ENCODE measurements around the gene SEH1L.
"Not testable (repeated sequence)": the region's sequence is repeated elsewhere in the genome, so short reads cannot be mapped to it uniquely, and the experiment has no call there.

The SEH1L gene

GRCh38 chr18:12947285-12948049, at the start of gene SEH1L:
Gene SEH1L (plus strand): TSS chr18:12948011. CDS start chr18:12948122, 111 bp downstream.
- Histone ChIP-seq H3K36me3 (ENCODE audit: control insufficient read depth, insufficient read depth, low read length) (no peaks in the 10 kb centered on the region), H3K4me3 (ENCODE audit: low read length) (peak within 1 kb of the TSS; percentile 85), H3K9ac (ENCODE audit: low read length) (peak within 1 kb of the TSS; percentile 82), H3K4me1 (ENCODE audit: control insufficient read depth, insufficient read depth, low read length) (peaks cover 6% of the 10 kb centered on the region), H3K27me3 (ENCODE audit: control insufficient read depth, insufficient read depth, low read length) (no peaks in the 10 kb centered on the region), H3K27ac (ENCODE audit: low read depth, low read length) (peak within 1 kb of the TSS; percentile 98)

DNA sequence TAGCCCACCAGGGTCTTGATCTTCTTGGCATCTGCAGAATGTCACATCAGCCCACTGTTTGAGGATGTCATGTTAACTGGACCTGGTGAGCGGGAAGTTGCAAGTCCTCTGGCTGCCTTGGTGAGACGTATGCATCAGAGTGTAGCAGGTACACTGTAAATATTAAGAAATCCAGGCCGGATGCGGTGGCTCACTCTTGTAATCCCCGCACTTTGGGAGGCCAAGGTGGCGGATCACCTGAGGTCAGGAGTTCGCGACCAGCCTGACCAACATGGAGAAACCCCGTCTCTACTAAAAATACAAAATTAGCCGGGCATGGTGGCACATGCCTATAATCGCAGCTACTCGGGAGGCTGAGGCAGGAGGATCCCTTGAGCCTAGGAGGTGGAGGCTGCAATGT, 46.6 kb upstream of the SEH1L start:
- H3K4me3 ChIP-seq (ENCODE audit: low read length); H3K27me3 ChIP-seq (ENCODE audit: control insufficient read depth, insufficient read depth, low read length); H3K4me1 ChIP-seq (ENCODE audit: control insufficient read depth, insufficient read depth, low read length); H3K36me3 ChIP-seq (ENCODE audit: control insufficient read depth, insufficient read depth, low read length); H3K9ac ChIP-seq (ENCODE audit: low read length); H3K27ac ChIP-seq (ENCODE audit: low read depth, low read length): not testable (repeated sequence)

DNA sequence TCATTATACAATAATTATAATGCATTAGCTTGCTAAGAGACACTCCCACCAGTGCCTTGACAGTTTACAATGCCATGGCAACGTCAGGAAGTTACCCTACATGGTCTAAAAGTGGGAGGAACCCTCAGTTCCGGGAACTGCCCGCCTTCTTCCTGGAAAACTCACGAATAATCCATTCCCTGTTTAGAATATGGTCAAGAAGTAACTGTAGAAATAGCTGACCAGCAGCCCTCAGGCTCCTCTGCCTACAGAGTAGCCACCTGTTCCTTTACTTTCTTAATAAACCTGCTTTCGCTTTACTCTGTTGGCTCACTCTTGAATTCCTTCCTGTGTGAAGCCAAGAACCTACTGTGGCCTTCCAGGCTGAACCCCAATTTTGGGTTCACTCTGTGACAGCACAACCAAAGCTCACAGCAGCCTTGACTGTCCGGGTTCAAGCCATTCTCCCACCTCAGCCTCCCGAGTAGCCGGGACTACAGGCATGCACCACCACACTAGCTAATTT, 43.7 kb upstream of the SEH1L start:
- no peaks in the 10 kb centered on the region for H3K27me3 ChIP-seq (ENCODE audit: control insufficient read depth, insufficient read depth, low read length)
- no peak overlapping the region for H3K27ac ChIP-seq (ENCODE audit: low read depth, low read length)
- H3K36me3 ChIP-seq (ENCODE audit: control insufficient read depth, insufficient read depth, low read length) = no peaks in the 10 kb centered on the region
- no peak overlapping the region for H3K4me3 ChIP-seq (ENCODE audit: low read length)
- H3K4me1 ChIP-seq (ENCODE audit: control insufficient read depth, insufficient read depth, low read length) = no peaks in the 10 kb centered on the region
- no peak overlapping the region for H3K9ac ChIP-seq (ENCODE audit: low read length)

GRCh38 chr18:12906119-12906518, 41.7 kb upstream of the SEH1L start:
- H3K9ac ChIP-seq (ENCODE audit: low read length) = no peak overlapping the region
- no peaks in the 10 kb centered on the region for H3K36me3 ChIP-seq (ENCODE audit: control insufficient read depth, insufficient read depth, low read length)
- no peak overlapping the region for H3K27ac ChIP-seq (ENCODE audit: low read depth, low read length)
- H3K27me3 ChIP-seq (ENCODE audit: control insufficient read depth, insufficient read depth, low read length) = no peaks in the 10 kb centered on the region
- no peaks in the 10 kb centered on the region for H3K4me1 ChIP-seq (ENCODE audit: control insufficient read depth, insufficient read depth, low read length)
- no peak overlapping the region for H3K4me3 ChIP-seq (ENCODE audit: low read length)

DNA sequence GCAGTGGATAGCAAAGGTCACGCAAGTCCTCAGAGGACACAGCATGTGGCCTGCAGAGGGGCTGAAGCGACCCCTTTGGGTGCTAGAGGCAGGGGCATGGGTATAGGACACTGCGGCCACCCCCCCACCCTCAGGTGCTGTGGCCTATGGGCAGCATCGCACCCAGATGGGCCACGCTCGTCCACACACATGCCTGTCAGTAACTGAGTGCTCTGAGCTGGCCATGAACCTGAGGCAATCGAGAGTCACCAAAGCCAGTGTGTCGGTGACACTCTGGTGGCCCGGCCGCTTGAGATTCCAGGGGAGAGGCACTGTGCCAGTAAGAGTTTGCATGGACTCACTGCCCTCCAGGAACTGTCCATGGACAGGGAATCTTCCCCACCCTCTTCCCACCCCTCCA, 41.0 kb upstream of the SEH1L start:
- Histone ChIP-seq H3K4me3 (ENCODE audit: low read length) (no peak overlapping the region), H3K27me3 (ENCODE audit: control insufficient read depth, insufficient read depth, low read length) (no peaks in the 10 kb centered on the region), H3K4me1 (ENCODE audit: control insufficient read depth, insufficient read depth, low read length) (no peaks in the 10 kb centered on the region), H3K9ac (ENCODE audit: low read length) (no peak overlapping the region), H3K36me3 (ENCODE audit: control insufficient read depth, insufficient read depth, low read length) (no peaks in the 10 kb centered on the region), H3K27ac (ENCODE audit: low read depth, low read length) (no peak overlapping the region)

- H3K4me1 ChIP-seq (ENCODE audit: control insufficient read depth, insufficient read depth, low read length) = no peaks in the 10 kb centered on the region
- no peak overlapping the region for H3K27ac ChIP-seq (ENCODE audit: low read depth, low read length)
- no peak overlapping the region for H3K9ac ChIP-seq (ENCODE audit: low read length)
- no peaks in the 10 kb centered on the region for H3K36me3 ChIP-seq (ENCODE audit: control insufficient read depth, insufficient read depth, low read length)
- no peak overlapping the region for H3K4me3 ChIP-seq (ENCODE audit: low read length)
- no peaks in the 10 kb centered on the region for H3K27me3 ChIP-seq (ENCODE audit: control insufficient read depth, insufficient read depth, low read length)
These were observed 40.4 kb upstream of the SEH1L start for GRCh38 chr18:12907258-12907925.

DNA sequence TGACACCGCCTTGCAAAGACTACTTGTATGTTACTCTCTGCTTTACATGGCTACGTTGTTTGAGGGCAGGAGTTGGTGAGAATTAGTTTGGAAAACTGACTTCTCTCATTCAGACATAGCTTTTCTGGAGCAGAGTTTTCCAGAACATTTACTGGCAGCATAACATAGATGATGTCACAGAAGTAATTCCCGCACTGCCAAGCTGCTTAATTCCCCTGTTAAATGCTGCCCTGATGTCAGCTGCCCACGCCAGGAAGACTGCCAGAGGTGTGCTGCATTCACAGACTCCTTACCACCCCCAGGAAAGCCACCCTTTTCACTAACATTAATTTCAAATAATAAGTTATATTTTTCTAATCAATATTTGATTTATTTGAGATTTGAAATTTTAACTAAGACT, 39.1 kb upstream of the SEH1L start:
- Histone ChIP-seq H3K4me3 (ENCODE audit: low read length) (no peak overlapping the region), H3K27me3 (ENCODE audit: control insufficient read depth, insufficient read depth, low read length) (no peaks in the 10 kb centered on the region), H3K9ac (ENCODE audit: low read length) (no peak overlapping the region), H3K27ac (ENCODE audit: low read depth, low read length) (no peak overlapping the region), H3K4me1 (ENCODE audit: control insufficient read depth, insufficient read depth, low read length) (no peaks in the 10 kb centered on the region), H3K36me3 (ENCODE audit: control insufficient read depth, insufficient read depth, low read length) (no peaks in the 10 kb centered on the region)

GRCh38 chr18:12911025-12911928, 36.5 kb upstream of the SEH1L start:
- Histone ChIP-seq H3K27ac (ENCODE audit: low read depth, low read length) (no peak overlapping the region), H3K9ac (ENCODE audit: low read length) (no peak overlapping the region), H3K4me1 (ENCODE audit: control insufficient read depth, insufficient read depth, low read length) (no peaks in the 10 kb centered on the region), H3K36me3 (ENCODE audit: control insufficient read depth, insufficient read depth, low read length) (no peaks in the 10 kb centered on the region), H3K4me3 (ENCODE audit: low read length) (peak overlapping the region; percentile 60), H3K27me3 (ENCODE audit: control insufficient read depth, insufficient read depth, low read length) (no peaks in the 10 kb centered on the region)

- no peak overlapping the region for H3K4me3 ChIP-seq (ENCODE audit: low read length)
- H3K27ac ChIP-seq (ENCODE audit: low read depth, low read length) = no peak overlapping the region
- no peak overlapping the region for H3K9ac ChIP-seq (ENCODE audit: low read length)
- no peaks in the 10 kb centered on the region for H3K27me3 ChIP-seq (ENCODE audit: control insufficient read depth, insufficient read depth, low read length)
- H3K4me1 ChIP-seq (ENCODE audit: control insufficient read depth, insufficient read depth, low read length) = no peaks in the 10 kb centered on the region
- no peaks in the 10 kb centered on the region for H3K36me3 ChIP-seq (ENCODE audit: control insufficient read depth, insufficient read depth, low read length)
These were observed 35.7 kb upstream of the SEH1L start for GRCh38 chr18:12911929-12912703.

DNA sequence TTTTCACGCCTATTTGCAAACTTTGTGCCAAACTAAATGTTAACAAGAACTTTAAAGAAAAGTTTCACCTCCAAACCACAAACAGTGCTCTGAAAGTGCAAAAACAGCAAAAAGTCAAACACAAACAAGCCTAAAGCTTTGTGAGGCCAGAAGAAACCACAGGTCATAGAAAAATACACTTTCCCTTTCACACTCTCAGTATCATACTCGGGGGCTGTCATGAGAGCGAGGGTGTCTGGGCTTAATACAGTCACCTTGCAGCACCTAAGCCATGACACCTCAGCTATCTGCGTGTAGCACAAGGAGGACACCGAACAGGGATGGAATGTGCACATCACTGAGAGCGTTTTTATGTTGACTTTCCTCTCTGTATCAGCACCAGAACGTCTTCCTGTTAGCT, 26.6 kb upstream of the SEH1L start:
- Histone ChIP-seq H3K27ac (ENCODE audit: low read depth, low read length) (no peak overlapping the region), H3K4me3 (ENCODE audit: low read length) (no peak overlapping the region), H3K9ac (ENCODE audit: low read length) (no peak overlapping the region), H3K36me3 (ENCODE audit: control insufficient read depth, insufficient read depth, low read length) (no peaks in the 10 kb centered on the region), H3K27me3 (ENCODE audit: control insufficient read depth, insufficient read depth, low read length) (no peaks in the 10 kb centered on the region), H3K4me1 (ENCODE audit: control insufficient read depth, insufficient read depth, low read length) (no peaks in the 10 kb centered on the region)

DNA sequence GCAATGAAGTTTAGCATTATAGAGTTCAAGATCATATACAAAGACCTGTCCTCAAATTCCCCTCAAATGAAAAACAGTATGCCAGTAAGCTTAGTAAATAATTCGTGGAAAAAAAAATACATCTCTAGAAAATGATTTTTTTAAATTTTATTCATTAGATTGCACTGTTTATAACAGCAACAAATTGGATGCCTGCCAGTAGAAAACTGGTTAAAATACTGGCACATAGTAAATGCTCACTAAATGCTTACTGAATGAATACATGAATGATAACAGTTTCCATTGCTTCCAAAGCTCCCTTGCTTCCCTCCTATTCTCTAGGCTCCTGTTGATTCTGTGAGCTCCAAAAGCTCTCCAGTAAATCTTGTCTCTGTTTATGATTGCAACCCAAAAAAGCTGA, 25.5 kb upstream of the SEH1L start:
- no peaks in the 10 kb centered on the region for H3K36me3 ChIP-seq (ENCODE audit: control insufficient read depth, insufficient read depth, low read length)
- H3K9ac ChIP-seq (ENCODE audit: low read length) = no peak overlapping the region
- H3K4me3 ChIP-seq (ENCODE audit: low read length) = no peak overlapping the region
- H3K4me1 ChIP-seq (ENCODE audit: control insufficient read depth, insufficient read depth, low read length) = no peaks in the 10 kb centered on the region
- H3K27ac ChIP-seq (ENCODE audit: low read depth, low read length) = no peak overlapping the region
- no peaks in the 10 kb centered on the region for H3K27me3 ChIP-seq (ENCODE audit: control insufficient read depth, insufficient read depth, low read length)

- Histone ChIP-seq H3K27ac (ENCODE audit: low read depth, low read length) (no peak overlapping the region), H3K9ac (ENCODE audit: low read length) (no peak overlapping the region), H3K4me1 (ENCODE audit: control insufficient read depth, insufficient read depth, low read length) (no peaks in the 10 kb centered on the region), H3K4me3 (ENCODE audit: low read length) (no peak overlapping the region), H3K36me3 (ENCODE audit: control insufficient read depth, insufficient read depth, low read length) (no peaks in the 10 kb centered on the region), H3K27me3 (ENCODE audit: control insufficient read depth, insufficient read depth, low read length) (no peaks in the 10 kb centered on the region)
These were observed 23.2 kb upstream of the SEH1L start for GRCh38 chr18:12924616-12925015.
